GM18498 (cell line): ENCODE results near the gene C5orf34.
"Not testable (repeated sequence)": the region's sequence is repeated elsewhere in the genome, so short reads cannot be mapped to it uniquely, and the experiment has no call there.

ENCODE experiments used
- ATAC-seq: cut with Tn5 transposase; IDR thresholded peaks from one replicate; pipeline ENCODE4 v1.9.1; 2021; ENCODE audit warnings: mild to moderate bottlenecking, moderate library complexity; ENCODE audit not compliant: unreplicated experiment

The C5orf34 gene

DNA sequence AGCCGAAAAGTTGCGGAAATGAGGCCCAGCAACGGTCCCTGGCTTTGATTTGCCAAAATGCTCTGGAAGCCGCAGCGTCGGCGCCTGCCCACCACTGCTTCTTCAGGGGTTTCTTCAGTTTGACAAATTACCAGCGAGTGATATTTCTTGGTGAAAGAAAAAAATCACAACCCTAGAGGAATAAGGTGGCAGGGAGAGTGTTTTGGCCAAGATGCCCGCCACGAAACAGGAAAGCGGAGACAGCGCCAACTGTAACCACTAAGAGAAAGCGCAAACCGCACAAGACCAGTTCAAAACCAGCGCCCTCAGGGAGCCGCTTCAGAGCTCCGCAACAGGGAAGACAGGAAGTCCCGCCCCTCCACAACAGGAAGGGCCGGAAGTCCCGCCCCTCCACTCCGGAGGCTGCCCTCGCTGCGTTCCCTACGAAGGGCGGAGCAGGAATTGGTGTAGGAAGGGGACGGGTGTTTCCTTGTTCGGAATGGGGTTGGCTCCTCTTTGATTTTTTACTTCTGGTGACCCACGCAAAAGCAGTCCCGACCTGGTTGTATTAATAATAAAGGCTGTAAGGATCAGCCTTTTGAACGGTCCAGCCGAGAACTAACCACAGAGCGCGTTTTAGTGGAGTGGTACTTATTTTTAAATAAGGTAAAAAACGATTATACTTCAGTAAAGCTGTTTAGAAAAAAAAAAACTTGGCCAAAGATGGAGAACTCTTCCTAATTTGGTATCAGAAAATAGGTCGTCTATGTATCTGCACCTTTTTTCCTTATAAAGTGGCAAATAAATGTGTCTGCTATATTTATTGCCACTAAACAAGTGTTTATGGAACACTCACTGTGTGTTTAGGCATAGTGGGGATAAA lies at the start of gene C5orf34:
Gene C5orf34, minus strand, starts transcription at position 333 of the 862 bp plus-strand sequence. CDS start 5,809 bp downstream, outside the sequence.
- peak; percentile 99 for ATAC-seq

DNA sequence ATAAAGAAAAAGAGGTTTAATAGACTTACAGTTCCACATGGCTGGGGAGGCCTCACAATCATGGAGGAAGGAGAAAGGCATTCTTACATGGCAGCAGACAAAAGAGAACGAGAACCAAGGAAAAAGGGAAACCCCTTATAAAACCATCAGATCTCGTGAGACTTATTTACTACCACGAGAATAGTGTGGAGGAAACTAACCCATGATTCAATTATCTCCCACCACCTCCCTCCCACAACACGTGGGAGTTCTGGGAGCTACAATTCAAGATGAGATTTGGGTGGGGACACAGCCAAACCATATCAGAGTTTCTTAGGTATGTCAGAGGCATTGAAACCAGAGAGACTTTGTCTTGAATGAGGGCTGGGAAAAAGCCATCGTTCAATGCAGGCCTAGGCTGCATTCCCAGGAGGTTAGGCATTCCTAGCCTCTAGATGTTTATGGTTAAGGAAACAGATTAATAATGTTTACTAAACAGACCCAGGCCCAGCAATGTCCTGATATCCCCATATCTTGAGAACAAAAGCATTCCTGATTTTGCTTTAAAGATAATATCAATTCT lies 49.4 kb upstream of the C5orf34 start:
- ATAC-seq: no peak

DNA sequence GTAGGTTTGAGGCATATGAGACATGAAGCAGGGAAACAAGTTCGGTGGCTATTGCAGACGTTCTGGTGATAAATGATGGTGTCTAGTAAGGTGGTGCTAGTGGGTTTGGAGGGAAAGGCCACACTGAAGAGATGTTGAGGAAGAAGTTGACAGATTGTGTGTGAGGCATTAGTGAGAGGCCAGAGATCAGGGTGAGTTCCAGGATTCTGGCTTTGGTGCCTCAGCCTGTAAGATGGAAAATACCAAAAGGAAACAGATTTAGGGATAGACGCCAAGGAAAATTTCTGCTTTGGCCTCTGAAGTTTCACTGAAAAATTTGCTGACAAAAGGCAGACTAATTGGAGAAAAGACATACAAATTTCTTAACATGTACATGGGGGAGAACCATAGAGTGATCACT lies 48.4 kb upstream of the C5orf34 start:
- no peak for ATAC-seq

DNA sequence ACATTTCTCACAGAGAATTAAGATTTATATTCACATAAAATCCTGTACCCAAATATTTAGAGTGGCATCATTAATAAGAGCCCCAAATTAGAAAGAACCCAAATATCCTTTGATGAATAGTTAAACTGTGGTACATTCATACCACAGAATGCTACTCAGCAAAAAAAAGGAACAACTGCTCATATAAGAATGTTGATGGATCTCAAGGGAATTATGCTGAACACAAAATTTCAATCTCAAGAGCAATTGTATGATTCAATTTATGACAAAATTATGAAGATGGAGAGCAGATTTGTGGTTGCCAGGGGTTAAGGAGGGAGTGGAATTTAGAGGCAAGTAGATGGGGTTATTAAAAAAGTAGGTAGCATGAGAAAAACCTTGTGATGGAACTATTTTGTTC lies 46.4 kb upstream of the C5orf34 start:
- ATAC-seq: no peak

GRCh38 chr5:43560128-43560527 lies 45.2 kb upstream of the C5orf34 start:
- no peak for ATAC-seq

DNA sequence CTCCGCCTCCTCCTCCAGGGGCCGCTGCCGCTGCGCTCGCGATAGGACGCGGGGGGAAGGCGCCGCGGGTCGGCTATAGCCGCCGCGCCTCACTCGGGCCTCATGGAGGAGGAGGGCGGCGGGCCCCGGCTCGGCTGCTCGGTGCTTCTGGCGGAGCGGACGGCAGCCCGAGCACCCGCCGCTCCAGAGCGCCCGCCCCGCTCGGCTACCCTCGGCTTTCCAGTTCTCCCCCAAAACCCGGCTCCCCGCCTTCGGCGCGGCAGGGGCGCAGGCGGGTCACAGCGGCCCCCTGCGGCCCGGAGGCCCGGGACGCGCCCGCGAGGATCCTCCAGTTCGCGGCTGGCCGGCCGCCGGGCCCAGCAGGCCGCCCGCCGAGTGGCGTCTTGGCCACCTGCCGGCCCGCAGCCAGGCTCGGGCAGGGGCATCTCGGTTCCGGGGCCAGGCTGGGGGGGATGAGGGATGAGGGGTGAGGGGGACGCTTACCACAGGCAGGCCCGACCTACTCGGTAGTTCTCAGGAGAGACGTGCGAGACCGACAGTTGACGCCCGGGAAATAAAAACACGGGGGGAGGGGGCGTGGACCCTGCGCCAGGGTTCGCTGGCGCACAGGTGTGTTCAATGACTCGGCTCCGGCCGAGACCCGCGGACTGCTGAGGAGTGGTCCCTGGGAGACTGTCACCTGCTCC lies 42.1 kb upstream of the C5orf34 start, which contains the start of gene PAIP1:
Gene PAIP1, minus strand, starts transcription at position 221 of the 686 bp plus-strand sequence. CDS start 231 bp downstream, outside the sequence.
- peak; percentile 81 for ATAC-seq

DNA sequence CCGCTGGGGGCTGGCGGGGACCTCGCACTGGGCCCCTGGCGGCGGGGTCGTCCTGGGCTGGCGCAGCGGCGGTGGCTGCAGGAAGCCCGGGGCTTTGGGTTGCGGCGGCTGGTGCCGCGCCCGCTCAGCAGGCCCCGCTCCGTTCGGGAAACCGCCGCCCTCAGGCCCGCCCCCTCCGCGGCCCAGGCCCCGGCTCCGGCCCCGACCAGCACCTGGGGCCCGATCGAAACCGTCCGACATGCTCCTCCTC lies 41.6 kb upstream of the C5orf34 start:
- peak; percentile 94 for ATAC-seq

DNA sequence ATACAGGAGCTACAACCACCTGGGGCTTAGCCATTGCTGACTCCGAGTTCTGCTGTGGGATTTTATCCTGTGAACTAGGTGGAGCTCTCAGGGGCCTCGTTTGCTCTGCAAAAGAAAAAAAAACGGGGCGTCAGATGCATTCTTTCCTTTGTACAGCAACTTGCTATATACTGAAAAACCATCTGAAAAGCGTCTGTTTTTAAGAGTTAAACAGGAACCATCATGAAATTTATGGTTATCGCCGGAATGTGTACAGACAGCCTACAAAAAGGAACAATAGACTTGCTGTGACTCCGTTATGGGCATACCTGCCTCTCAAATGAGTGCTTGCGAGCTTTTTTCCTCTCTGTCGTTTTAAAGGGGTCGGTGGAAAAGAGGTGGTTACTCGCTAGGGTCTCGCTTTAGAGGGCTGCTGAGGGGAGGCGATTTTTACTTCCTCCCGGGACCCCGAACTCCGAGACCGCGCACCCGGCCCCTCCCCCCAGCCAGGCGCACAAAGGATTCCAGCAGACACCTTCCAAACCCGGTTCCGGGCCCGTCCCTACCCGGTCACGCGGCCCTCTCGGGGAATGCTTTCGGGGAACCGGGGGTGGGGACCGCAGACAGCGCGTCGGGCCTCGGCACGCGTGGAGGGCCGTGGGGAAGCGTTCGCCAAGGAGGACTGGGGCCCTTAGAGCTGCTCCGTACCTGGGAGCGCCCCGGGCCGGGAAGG lies 41.1 kb upstream of the C5orf34 start:
- peak; percentile 20 for ATAC-seq

- no peak for ATAC-seq
Observed at GRCh38 chr5:43554497-43554896, 39.5 kb upstream of the C5orf34 start.

DNA sequence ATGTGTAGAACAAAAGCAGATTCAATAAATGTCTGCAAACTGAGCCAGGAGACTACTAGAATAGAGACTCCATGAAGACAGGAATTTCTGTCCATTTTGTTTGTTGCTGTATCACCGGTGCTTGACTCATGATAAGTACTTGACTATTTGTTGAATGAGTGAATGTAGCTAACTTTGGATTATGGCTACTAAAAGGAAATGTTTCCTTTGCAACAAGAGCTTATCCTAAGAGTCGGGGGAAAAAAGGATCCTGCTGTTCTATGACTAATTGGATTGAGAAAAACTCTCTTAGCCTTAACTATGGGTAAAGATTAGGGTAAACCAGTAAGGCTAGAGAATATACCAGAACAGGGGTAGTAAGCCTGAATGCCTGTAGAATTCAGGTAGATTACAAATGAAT lies 38.4 kb upstream of the C5orf34 start:
- ATAC-seq: no peak

GRCh38 chr5:43551731-43552130 lies 36.8 kb upstream of the C5orf34 start:
- ATAC-seq: no peak

GRCh38 chr5:43549272-43549671 lies 34.3 kb upstream of the C5orf34 start:
- ATAC-seq: not testable (repeated sequence)

DNA sequence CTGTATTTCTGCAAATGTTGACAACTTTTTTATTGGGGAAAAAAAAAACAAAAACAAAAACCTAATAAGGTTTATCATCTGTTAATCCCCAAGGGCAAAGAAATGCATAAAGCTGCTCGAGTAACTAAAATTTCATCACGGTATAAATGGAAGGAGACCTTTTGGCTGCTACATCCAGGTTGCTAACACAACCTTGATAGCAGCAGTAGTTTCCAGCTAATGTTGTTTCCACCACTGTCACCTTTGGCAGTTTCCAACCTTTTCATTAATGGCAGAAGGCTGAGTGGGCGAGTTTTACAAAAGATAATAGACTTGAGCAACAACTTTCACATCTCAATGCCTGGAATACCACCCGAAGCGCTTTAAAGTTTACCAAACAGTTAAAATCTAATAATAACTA lies 33.4 kb upstream of the C5orf34 start:
- no peak for ATAC-seq

DNA sequence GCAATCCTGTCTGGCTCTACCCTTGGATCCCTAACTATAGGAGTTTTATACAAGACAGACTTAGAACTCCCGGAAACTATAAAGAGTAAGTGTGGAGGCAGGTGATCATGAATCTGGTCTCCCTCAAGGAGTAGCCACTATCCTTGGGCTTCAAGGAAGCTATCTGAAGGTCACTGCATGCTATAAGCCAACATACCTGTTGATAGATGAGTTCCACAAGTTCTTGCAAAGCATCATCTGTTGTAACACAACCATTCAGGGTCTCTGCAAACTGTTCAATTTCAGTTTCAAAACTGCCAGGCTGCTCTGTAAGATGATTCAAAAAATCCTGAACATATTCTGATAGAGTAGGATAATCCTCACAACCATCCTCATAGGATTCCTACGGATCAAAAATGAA lies 32.6 kb upstream of the C5orf34 start:
- ATAC-seq: no peak

- ATAC-seq: no peak
Observed at GRCh38 chr5:43543434-43543833, 28.5 kb upstream of the C5orf34 start.

DNA sequence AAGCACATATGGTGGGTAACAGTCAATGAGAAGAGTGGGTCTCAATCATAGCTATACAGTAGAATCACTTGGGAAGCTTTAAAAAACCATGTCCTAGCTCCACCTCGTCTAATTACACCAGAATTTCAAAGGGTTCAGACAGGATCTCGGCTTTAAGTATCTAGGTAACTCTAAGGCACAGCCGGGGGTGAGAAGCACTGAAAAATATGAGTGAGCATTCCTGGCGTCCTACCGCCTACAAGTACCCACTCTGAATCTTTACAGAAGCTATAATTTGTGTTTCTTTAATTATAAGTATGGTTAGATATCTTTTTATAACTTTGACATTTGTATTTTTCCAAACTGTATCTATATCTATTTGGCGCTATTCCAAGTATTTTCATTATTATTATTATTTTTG lies 25.8 kb upstream of the C5orf34 start:
- no peak for ATAC-seq

DNA sequence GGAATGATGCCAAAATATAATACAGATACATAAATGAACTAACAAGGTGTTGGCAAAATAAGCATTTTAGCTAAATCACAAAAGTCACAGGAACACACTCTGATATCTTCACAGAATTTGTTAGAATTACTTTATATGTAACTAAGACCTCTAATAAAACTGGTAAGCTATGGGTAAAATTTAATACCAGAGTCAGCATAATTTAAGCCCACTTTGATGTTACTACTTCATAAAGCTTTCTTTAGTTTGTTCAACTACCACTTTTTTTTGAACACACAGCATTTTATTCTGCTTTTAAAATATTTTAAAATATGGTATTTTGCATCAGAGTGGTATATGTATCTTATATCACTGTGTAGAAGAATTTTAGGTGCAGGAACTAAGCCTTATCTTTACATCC lies 22.0 kb upstream of the C5orf34 start:
- ATAC-seq: no peak

GRCh38 chr5:43533646-43534045 lies 18.7 kb upstream of the C5orf34 start:
- no peak for ATAC-seq

DNA sequence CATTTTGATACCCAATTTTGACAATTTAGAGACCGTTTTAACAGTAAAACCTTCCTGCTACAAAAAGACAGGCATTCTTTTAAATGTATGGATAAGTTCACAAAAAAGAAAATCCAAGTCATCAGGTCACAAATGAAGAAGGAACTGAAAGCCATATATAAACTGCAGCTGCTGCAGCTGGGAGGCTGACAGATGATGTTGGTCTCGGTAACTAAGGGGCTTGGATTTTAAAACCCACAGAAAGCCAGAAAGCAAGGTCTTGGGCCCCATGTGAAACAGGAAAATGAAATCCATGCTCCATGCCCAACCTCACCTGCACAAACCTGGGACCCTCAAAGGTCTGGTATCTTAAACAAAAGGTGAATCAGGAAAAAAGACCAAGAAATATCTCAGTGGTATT lies 15.7 kb upstream of the C5orf34 start:
- peak; percentile 45 for ATAC-seq

GRCh38 chr5:43523662-43524072 lies 8.7 kb upstream of the C5orf34 start:
- ATAC-seq: no peak

- ATAC-seq: no peak
Observed at GRCh38 chr5:43520615-43521014, 5.7 kb upstream of the C5orf34 start.
